KOPT-K1 (cell line): ENCODE measurements around the gene PERCC1.

Experiments
- H3K27ac ChIP-seq: fragments of 200-600 bp; sonication (generic); 2 replicates; pipeline ENCODE4 v1.5.1; 2016; ENCODE audit warnings: antibody characterized with exemption, mild to moderate bottlenecking, low read depth, low read length; ENCODE audit not compliant: poor library complexity, severe bottlenecking
- H3K36me3 ChIP-seq: fragments of 200-600 bp; sonication (generic); 2 replicates; pipeline ENCODE4 v1.5.1; 2017; ENCODE audit warnings: antibody characterized with exemption, mild to moderate bottlenecking, low read length, moderate library complexity; ENCODE audit not compliant: insufficient read depth
- H3K9me3 ChIP-seq: fragments of 200-600 bp; sonication (generic); 2 replicates; pipeline ENCODE4 v1.5.1; 2017; ENCODE audit warnings: antibody characterized with exemption, low read length, mild to moderate bottlenecking; ENCODE audit not compliant: insufficient read depth, poor library complexity, severe bottlenecking

The PERCC1 gene

DNA sequence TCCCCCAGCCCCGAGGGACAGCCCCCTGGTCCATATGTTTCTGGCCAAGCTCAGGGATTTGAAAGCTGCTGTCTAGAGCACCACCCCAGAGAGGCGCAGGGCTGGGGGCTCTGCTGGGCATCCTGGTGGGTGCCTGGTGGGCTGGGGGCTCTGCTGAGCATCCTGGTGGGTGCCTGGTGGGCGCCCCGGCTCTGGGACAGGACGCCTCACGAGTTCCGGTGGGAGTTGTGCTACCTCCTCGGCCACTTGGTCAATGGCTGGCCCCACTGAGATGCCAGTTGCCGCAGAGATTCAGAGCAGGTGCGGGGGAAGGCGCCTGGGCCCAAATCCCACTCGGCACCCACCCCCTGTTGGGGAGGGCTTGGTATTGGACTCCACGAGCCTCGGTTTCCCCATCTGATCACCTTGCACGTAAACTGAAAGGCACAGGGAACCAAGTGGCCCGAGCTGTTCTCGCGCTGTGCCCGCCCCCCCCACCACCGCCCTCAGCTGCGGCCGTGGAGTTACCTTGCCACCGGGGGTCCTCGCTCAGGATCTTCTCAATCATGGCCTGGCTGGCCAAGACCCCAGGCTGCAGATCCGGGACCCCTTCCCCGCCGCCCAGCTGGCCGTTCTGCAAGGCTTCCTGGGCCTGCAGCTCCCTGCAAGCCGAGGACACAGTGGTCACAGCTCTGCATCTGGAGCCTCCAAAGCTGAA, 29.7 kb upstream of the PERCC1 start:
- H3K36me3 ChIP-seq: peaks cover 31% of the 10 kb centered on the region; the same call in 1 of the 2 replicates
- H3K9me3 ChIP-seq: no peaks in the 10 kb centered on the region
- H3K27ac ChIP-seq: no peak overlapping the region

DNA sequence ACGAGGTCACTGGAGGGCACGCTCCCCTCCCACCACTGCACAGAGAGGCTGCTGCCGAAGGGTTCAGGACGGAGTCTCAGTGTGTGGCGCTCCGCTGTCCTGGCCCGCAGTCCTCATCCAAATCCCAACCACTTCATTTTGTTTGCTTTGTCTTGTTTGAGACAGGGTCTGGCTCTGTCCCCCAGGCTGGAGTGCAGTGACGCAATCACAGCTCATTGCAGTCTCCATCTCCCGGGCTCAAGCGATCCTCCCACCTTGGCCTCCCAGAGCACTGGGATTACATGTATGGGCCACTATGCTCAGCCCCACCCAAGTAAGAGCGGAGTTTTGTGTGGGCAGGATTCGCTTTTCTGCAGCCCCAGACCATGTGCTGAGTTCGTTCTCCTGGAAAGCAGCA, 29.1 kb upstream of the PERCC1 start:
- Histone ChIP-seq H3K9me3 (no peaks in the 10 kb centered on the region), H3K27ac (no peak overlapping the region), H3K36me3 (peaks cover 31% of the 10 kb centered on the region; the same call in 1 of the 2 replicates)

DNA sequence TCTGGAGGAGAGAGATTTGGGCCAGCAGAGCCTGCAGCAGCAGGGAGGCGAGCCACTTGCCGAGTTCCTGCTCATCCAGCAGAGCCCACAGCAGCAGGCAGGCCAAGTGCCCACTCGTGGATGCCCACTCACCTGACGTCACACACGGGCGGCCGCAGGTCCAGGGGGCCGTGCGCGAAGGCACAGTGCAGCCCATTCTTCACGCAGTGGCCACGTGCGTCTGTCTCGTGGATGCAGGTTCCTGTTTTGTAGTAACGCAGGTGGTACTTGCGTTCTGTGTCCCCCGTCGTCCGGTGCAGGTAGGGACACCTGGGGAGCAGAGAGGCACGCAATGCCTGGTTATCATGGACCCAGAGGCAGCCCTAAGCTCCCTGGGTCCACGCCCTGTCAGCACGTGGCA, 27.8 kb upstream of the PERCC1 start:
- peaks cover 36% of the 10 kb centered on the region; the same call in 1 of the 2 replicates for H3K36me3 ChIP-seq

DNA sequence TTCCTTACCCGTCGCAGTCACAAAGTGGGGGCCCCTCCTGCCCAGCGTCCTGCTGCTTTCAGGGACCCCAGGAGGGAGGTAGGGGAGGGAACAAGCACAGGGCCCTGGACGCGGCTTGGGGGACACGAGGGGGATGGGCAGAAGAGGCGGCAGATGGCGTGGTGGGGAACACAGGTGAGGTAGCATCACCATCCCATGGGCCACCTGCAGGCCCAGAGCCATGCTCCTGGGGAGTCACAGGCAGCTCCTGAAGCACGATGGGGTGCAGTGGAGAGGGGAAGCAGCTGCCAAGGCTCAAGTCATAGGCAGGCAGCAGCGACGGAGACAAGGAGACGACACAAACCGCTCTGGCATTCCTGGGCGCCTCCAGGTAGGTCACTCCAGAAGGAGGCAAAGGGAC, 27.1 kb upstream of the PERCC1 start:
- no peaks in the 10 kb centered on the region for H3K9me3 ChIP-seq
- no peak overlapping the region for H3K27ac ChIP-seq
- peaks cover 36% of the 10 kb centered on the region; the same call in 1 of the 2 replicates for H3K36me3 ChIP-seq

More for the DNA sequence above, 27.8 kb upstream of the PERCC1 start:
- H3K27ac ChIP-seq: no peak overlapping the region
- no peaks in the 10 kb centered on the region for H3K9me3 ChIP-seq

DNA sequence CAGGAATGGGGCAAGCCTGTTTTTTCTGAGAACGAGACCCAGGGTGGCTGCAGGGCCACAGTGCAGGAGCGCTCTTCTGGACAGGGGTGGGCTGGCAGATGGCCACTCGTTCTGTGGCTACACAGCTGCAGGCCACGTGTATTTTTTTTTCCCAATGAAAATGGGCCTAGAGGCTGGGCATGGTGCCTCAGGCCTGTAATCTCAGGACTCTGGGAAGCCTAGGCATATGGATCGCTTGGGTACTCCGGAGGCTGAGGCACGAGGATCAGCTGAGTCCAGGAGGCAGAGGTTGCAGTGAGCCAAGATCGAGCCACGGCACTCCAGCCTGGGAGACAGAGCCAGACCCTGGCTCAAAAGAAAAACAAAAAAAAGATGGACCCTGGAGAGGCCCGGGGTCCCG, 23.1 kb upstream of the PERCC1 start:
- Histone ChIP-seq H3K36me3 (peaks cover 13% of the 10 kb centered on the region; the same call in 1 of the 2 replicates), H3K27ac (peak overlapping the region; percentile 66), H3K9me3 (no peaks in the 10 kb centered on the region)

DNA sequence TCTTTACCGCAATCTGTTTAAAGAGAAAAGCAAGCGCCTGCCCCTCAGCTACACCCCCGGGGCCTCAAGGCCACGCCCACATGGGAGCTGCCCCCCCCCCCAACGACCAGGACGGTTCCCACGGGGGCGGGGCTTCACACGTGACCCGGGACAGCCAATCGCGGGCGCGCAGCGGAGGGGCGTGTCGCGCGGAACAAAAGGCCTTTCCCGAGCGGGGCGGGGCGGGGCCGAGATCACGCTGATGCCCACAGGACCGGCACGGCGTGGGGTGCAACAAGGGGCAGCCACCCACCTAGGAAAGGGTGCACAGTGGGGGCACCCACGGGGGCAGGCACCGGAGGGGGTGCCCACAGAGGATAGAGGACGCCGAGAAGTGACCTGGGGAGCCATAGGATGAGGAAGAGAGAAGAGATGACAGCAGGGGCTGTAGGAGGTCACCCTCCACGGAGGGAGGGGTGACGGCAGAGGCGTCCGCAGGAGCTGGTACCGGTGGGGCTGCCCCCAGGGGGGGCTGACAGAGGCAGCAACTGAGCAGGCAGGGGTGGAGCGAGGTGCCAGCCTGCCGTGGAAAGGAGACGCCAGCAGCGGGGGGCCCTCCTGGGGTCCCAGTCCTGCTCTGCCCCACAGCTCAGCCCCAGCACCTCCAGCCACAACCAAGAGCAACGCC, 22.6 kb upstream of the PERCC1 start:
- Histone ChIP-seq H3K36me3 (peaks cover 13% of the 10 kb centered on the region; the same call in 1 of the 2 replicates), H3K27ac (peak overlapping the region; percentile 66), H3K9me3 (no peaks in the 10 kb centered on the region)

DNA sequence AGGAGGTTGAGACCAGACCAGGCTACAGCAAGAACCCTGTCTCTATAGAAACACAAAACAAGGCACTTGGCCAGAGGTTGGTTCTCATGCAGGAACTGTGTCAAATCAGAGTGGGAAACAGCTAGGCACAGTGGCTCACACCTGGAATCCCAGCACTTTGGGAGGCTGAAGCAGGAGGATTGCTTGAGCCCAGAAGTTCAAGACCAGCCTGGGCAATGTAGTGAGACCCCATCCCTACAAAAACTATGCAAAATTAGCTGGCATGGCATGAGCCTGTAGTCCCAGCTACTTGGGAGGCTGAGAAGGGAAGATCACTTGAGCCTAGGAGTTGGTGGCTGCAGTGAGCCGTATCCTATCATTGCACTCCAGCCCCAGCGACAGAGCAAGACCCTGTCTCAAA, 18.0 kb upstream of the PERCC1 start:
- H3K27ac ChIP-seq: no peak overlapping the region
- H3K9me3 ChIP-seq: no peaks in the 10 kb centered on the region
- H3K36me3 ChIP-seq: peaks cover 8% of the 10 kb centered on the region; the same call in 1 of the 2 replicates

DNA sequence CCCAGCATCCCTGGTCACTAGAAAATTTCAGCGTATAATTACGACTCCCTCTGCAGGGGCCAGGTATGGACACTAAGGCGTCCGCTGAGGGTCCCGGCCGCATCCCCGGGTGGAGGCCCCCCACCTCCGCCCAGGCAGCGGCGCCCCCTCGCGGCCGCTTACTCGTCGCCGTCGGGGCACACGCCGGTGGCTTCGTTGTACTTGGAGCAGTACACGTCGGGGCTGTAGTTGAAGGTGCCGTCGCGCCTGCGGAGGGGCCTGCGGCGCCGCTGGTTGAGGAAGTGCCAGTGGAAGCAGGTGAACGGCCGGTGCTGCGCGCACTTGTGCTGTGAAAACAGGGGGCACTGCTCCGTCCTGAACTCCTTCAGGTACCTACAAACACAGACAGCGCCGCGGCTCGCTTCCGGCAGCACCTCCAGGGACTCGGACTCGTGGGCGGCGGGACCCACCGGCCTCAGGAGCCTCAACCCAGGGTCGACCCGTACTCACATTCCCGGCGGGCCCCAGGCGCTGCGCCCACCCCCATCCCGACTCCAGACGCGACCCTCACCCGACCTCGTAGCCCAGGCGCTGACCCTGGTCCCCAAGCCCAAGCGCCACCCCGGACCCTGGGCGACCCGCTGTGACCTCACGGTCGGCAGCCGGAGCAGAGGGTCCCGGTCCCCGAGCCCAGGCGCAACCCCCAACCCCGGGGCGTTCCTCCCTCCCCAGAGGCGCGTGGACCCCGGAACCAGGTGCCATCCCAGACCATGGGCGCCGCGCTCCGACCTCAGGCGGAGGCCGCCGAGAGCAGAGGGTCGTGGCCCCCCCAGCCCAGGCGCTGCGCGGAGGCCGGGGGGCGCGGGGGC, 17.0 kb upstream of the PERCC1 start:
- Histone ChIP-seq H3K27ac (peak overlapping the region; percentile 78), H3K9me3 (no peaks in the 10 kb centered on the region), H3K36me3 (peaks cover 18% of the 10 kb centered on the region; the same call in 1 of the 2 replicates)

DNA sequence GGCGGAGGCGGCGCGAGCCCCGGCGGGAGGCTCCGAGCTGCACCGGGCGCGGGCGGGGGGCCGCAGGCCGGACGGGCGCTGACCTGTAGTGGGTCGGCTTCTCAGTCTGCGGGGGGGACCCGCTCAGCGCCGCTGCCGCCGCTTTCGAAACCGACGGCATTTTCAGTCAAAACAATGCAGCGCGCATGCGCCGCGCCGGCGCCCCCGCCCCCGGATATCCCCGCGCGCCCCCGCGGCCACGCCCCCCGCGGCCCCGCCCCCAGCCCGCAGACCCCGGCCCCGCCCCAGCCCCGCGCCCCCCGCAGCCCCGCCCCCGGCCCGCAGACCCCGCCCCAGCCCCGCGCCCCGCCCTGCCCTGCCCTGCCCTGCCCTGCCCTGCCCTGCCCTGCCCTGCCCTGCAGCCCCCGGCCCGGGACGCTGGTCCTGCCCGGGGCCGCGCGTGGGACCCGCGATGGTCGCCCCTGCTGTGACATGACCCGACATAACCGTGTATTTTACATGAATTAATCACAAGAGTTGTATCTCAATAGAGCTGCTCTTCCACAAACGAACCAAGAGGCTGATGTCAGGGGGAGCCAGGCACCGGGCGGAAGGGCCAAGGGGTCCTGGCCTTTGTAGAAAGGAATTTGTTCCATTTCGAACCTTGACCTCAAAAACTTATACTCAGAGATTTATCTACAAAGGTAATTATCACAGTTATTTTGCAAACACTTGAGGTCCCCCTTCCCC, 16.2 kb upstream of the PERCC1 start, which contains the start of gene UNKL:
Gene UNKL, minus strand, starts transcription at position 173 of the 729 bp plus-strand sequence. Its CDS starts 13 bp downstream, at position 160.
- H3K27ac ChIP-seq: peak within 1 kb of the TSS; percentile 78
- no peaks in the 10 kb centered on the region for H3K9me3 ChIP-seq
- H3K36me3 ChIP-seq: peaks cover 19% of the 10 kb centered on the region; the same call in 1 of the 2 replicates

DNA sequence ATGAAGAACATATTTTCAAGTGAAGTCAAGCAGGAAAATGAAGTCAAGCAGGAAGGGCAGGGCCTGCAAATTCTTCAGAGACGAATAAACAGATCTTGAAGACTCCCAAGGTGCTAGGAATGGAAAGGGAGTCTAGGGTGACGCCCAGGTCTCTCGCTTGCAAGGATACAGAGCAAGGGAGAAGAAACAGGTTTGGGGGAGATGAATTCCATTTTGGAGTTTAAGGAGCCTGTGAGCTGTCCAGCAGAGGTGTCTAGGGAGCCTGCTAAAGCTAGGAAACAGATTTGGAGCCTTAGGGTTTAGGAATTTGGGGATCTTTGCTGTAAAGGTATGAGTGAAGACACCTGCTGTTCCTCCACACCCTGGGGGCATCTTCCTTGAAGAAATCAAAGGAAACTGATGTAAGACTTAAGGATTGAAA, 14.3 kb upstream of the PERCC1 start:
- no peak overlapping the region for H3K27ac ChIP-seq
- H3K9me3 ChIP-seq: no peaks in the 10 kb centered on the region
- H3K36me3 ChIP-seq: peaks cover 19% of the 10 kb centered on the region; the same call in 1 of the 2 replicates

DNA sequence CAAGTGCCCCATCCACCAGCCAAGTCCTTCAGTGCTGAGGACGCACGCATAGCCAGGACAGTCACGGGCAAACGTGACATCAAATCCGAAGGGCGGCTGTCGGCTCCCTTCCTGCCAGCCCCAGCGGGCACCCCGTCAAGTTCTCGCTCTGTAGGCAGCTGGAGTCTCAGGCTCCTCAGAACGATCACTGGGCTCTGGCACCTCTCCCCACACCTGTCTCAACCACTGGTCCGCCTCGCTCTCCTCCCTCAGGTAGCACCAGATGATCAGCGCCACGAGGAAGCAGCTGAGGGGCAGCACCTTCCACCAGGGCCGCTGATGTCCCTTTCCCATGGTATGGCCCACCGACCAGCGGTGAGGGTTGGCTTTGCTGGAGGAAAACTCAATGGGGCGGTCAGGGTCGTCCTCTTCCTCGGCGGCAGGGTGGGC, 10.8 kb upstream of the PERCC1 start:
- Histone ChIP-seq H3K27ac (peak overlapping the region; percentile 75), H3K36me3 (peaks cover 19% of the 10 kb centered on the region; the same call in 1 of the 2 replicates), H3K9me3 (peaks cover 5% of the 10 kb centered on the region)

DNA sequence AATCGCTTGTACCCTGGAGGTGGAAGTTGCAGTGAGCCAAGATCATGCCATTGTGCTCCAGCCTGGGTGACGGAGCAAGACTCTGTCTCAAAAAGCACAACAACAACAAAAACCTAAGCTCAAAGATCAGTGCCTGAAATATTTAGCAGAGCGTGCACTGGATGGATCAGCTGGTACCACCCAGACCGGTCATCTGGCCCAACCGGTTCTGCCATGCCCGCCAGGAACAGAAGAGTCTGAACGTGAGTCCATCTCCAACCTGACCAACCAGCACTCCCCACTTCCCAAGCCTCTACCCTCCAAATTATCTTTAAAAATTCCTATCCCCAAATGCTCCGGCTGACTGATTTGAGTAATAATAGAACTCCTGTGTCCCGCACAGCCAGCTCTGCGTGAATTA, 8.8 kb upstream of the PERCC1 start:
- peaks cover 14% of the 10 kb centered on the region; the same call in 1 of the 2 replicates for H3K36me3 ChIP-seq
- peaks cover 5% of the 10 kb centered on the region for H3K9me3 ChIP-seq
- peak overlapping the region; percentile 75 for H3K27ac ChIP-seq

DNA sequence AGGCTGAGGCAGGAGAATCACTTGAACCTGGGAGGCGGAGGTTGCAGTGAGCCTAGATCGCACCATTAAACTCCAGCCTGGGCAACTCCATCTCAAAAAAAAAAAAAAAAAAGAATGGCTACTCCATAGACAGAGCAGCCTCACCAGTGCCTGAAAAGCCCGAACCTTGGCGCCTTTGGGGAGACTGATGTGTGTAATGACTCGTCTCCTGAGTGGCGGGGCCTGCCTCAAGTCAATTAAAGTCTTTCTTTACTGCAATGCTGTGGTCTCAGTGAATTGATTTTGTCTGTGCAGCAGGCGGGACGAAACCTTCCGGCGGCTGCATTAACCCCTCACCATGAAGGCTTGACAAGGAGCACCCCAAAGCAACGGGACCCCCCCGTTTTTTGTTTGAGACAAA, 6.8 kb upstream of the PERCC1 start:
- no peaks in the 10 kb centered on the region for H3K36me3 ChIP-seq
- no peak overlapping the region for H3K27ac ChIP-seq
- H3K9me3 ChIP-seq: peaks cover 5% of the 10 kb centered on the region

DNA sequence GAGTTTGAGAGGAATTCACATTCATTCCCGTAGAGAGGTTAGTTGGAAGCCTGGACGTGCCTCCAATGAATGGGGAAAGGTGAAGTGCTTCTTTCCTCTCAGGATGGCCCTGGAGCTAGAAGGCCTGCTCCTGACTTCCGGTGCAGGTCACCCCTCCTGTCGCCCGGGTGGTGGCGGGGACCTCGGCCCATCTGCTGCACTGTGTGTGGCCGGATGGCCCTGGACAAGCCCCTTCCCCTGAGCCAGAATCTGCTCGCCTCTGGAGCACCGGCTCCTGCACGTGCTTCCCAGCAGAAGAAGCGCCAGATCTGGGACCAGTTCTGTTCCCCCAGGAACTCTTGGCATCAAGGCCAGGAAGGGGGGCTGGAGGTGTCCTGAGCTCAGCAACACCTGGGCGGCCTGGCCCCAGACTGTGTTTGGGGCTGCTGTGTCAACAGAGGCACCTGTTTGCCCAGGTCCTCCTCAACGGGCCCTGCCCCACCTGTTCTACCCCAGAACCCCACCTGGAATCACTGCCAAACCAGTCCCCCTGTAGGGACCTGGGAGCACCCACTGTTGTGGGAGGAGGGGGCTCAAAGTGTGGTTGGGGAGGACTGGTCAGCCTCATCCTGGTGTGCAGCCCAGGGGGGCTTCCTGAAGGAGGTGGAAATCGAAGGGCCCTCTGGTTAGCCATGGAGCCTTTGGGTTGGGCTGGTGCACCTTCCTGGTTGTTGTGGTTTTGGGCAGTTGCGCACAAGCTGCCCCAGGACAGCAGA, 5.1 kb upstream of the PERCC1 start:
- Histone ChIP-seq H3K36me3 (no peaks in the 10 kb centered on the region), H3K27ac (no peak overlapping the region), H3K9me3 (peaks cover 5% of the 10 kb centered on the region)
